K562 (cell line): ENCODE data around the gene GAPDHS. TPM values are rescaled to one million over a fixed set of nuclear protein-coding genes. Genes with fewer than 3 reads are reported as not detected.
A peak's percentile ranks its signal among the peaks of the same experiment; 100 is the strongest.

Experiments
- CXXC5 ChIP-seq: fragments of 250-450 bp; sonication (Bioruptor Pico); IDR thresholded peaks from 2 replicates; pipeline ENCODE4 v1.8.0; 2022; ENCODE audit warnings: inconsistent platforms, mild to moderate bottlenecking, moderate library complexity
- DACH1 ChIP-seq: fragments of 450-650 bp; IDR thresholded peaks from 2 replicates; pipeline ENCODE4 v1.6.1; 2018; ENCODE audit not compliant: partially characterized antibody
- EZH2 ChIP-seq: IDR thresholded peaks from 2 replicates; pipeline ENCODE4 v1.6.1; 2012; ENCODE audit warnings: low read depth, mild to moderate bottlenecking, inconsistent platforms, low read length, borderline replicate concordance
- FOXK1 ChIP-seq: sonication (generic); formaldehyde crosslinking; IDR thresholded peaks from 2 replicates; pipeline ENCODE4 v1.8.0; 2022; ENCODE audit warnings: missing genetic modification reagents, mild to moderate bottlenecking, borderline replicate concordance
- SREBF2 ChIP-seq: sonication (generic); formaldehyde crosslinking; IDR thresholded peaks from 2 replicates; pipeline ENCODE4 v1.4.0; 2020; ENCODE audit warnings: mild to moderate bottlenecking, missing genetic modification reagents
- YY1 ChIP-seq, 3 experiments: IDR thresholded peaks; 2 replicates each; pipeline ENCODE4 v1.6.1; 2011; ENCODE audit warnings: low read length in 2 of 3, mild to moderate bottlenecking in 2 of 3, moderate library complexity in 2 of 3, borderline replicate concordance in 1 of 3, control low read depth in 1 of 3, low read depth in 1 of 3; ENCODE audit not compliant: insufficient read depth in 3 of 3, insufficient replicate concordance in 2 of 3, control insufficient read depth in 1 of 3, insufficient read length in 1 of 3; ENCODE audit errors: extremely low read depth in 1 of 3
- ZNF124 ChIP-seq: sonication (generic); formaldehyde crosslinking; IDR thresholded peaks from 2 replicates; pipeline ENCODE4 v1.8.1; 2022; ENCODE audit warnings: missing genetic modification reagents
- ZNF561 ChIP-seq: fragments of 450-650 bp; formaldehyde crosslinking; conservative IDR thresholded peaks from 2 replicates; pipeline ENCODE4 v1.4.0; 2020; ENCODE audit warnings: mild to moderate bottlenecking, moderate library complexity
- ZNF717 ChIP-seq: fragments of 250-450 bp; sonication (Bioruptor Pico); IDR thresholded peaks from 2 replicates; pipeline ENCODE4 v1.5.0; 2021
- ZNF79 ChIP-seq: fragments of 250-450 bp; sonication (Bioruptor Pico); IDR thresholded peaks from 2 replicates; pipeline ENCODE4 v1.4.0; 2020; ENCODE audit warnings: low read depth, mild to moderate bottlenecking, moderate library complexity
- polyA plus RNA-seq, 8 experiments: library from polyadenylated mRNA; depleted of rRNA in 4 of 8; stranded (reverse) in 5 of 8; unstranded in 3 of 8; fragments of >200 nt; fragmentation: Nextera tagmentation in 2 of 8; fragmentation: Illumina TruSeq in 1 of 8; extraction: Ambion mirVana in 2 of 8; extraction: Trizol in 1 of 8; gene quantifications; 2 replicates each; pipeline versions ENCODE4 v1.2.1 to v1.2.3, GENCODE V29; 2011 to 2014; ENCODE audit warnings: inconsistent platforms in 1 of 8, missing spikeins in 1 of 8
- total RNA-seq, 7 experiments: library from RNA; depleted of rRNA in 6 of 7; stranded (reverse); fragments of >200 nt in 6 of 7; fragmentation: Illumina TruSeq in 2 of 7; extraction: Trizol in 2 of 7; gene quantifications; 2 replicates each; pipeline versions ENCODE4 v1.2.1 to v1.2.3, GENCODE V29; 2011 to 2021; ENCODE audit warnings: low replicate concordance in 1 of 7
- TF ChIP-seq, protein P1 (sequence below), 3 experiments: fragments of 200-800 bp in 1 of 3; fragments of 250-450 bp in 1 of 3; fragments of 450-650 bp in 1 of 3; sonication (Bioruptor Pico) in 1 of 3; sonication (Bioruptor generic) in 1 of 3; formaldehyde crosslinking in 1 of 3; IDR thresholded peaks; 2 replicates each; pipeline versions ENCODE4 v1.6.1 to v1.8.0; 2016 to 2022; ENCODE audit warnings: mild to moderate bottlenecking in 2 of 3, missing genetic modification characterization in 2 of 3, missing compliant biosample characterization in 1 of 3, moderate library complexity in 1 of 3
- TF ChIP-seq, protein P2 (sequence below): fragments of 250-450 bp; sonication (Bioruptor Pico); IDR thresholded peaks from 2 replicates; pipeline ENCODE4 v1.5.0; 2020; ENCODE audit warnings: mild to moderate bottlenecking
- TF ChIP-seq, protein P3 (sequence below): fragments of 450-650 bp; IDR thresholded peaks from 2 replicates; pipeline ENCODE4 v1.6.1; 2018; ENCODE audit not compliant: partially characterized antibody
- TF ChIP-seq, protein P4 (sequence below): sonication (generic); formaldehyde crosslinking; IDR thresholded peaks from 2 replicates; pipeline ENCODE4 v1.4.0; 2020; ENCODE audit warnings: mild to moderate bottlenecking, missing genetic modification reagents

Gene GAPDHS
- total and polyA plus RNA-seq, 9 of the 15 experiments (the other 6 are each of a cell fraction or from before 2014, with no cell fraction given): 0.08 to 0.12 TPM; not detected in 7

DNA sequence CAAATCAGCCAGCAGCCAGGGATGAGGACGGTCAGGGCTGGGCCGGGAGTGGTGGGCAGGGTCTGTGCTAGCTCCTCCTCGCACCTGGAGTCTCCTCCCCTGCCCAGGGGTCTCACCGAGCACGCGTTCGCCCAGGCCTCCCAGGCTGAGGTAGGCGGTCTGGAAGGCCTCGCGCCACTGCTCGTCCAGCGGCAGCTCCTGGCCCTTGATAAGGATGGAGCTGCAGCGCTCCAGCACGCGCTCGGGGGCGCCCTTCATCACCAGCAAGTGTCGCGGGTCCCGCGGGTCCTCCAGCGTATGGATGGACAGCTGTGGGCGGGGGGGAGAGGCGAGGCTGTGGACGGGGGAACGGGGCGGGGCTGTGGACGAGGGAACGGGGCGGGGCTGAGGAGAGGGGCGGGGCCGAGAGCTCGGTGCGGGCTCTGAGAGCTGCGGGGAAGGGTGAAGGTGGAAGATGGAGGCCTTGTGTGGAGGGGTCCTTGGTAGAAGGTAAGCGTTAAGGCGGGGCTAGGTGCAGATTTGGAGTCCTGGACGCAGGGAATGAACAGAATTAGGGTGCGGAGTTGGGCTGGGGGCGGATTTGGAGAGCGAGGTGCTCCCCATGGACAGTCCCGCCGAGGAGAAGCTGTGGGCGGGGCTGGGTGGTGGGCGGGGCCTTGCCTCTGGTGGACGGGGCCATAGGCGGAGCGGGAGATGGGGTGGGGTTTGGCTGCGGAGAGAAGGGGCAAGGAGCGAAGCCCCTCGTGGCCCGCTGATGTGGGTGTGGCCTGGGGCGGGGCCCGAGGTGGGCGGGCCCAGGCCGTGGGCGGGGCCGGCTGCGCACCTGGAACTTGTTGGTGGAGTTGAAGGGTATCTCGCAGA, 24.5 kb downstream of the GAPDHS start (continued):
- TF ChIP-seq ZNF79 (no peak), ZNF717 (CRISPR knock-in tag) (no peak), FOXK1 (CRISPR knock-in tag) (no peak), YY1 (IDR thresholded peaks at IDR 0.05; ENCODE audit: borderline replicate concordance in 1 of 3, control insufficient read depth in 1 of 3, extremely low read depth in 1 of 3, insufficient read depth in 3 of 3, insufficient read length in 1 of 3, insufficient replicate concordance in 2 of 3, low read depth in 1 of 3, low read length in 2 of 3) (peak in 1 of 3 experiments; percentile 17), SREBF2 (CRISPR knock-in tag) (no peak), DACH1 (no peak), ZNF124 (CRISPR knock-in tag) (no peak), ZNF561 (no peak), EZH2 (no peak), CXXC5 (CRISPR knock-in tag) (peak; percentile 60)
- TF ChIP-seq, protein P1, sequence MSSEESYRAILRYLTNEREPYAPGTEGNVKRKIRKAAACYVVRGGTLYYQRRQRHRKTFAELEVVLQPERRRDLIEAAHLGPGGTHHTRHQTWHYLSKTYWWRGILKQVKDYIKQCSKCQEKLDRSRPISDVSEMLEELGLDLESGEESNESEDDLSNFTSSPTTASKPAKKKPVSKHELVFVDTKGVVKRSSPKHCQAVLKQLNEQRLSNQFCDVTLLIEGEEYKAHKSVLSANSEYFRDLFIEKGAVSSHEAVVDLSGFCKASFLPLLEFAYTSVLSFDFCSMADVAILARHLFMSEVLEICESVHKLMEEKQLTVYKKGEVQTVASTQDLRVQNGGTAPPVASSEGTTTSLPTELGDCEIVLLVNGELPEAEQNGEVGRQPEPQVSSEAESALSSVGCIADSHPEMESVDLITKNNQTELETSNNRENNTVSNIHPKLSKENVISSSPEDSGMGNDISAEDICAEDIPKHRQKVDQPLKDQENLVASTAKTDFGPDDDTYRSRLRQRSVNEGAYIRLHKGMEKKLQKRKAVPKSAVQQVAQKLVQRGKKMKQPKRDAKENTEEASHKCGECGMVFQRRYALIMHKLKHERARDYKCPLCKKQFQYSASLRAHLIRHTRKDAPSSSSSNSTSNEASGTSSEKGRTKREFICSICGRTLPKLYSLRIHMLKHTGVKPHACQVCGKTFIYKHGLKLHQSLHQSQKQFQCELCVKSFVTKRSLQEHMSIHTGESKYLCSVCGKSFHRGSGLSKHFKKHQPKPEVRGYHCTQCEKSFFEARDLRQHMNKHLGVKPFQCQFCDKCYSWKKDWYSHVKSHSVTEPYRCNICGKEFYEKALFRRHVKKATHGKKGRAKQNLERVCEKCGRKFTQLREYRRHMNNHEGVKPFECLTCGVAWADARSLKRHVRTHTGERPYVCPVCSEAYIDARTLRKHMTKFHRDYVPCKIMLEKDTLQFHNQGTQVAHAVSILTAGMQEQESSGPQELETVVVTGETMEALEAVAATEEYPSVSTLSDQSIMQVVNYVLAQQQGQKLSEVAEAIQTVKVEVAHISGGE (CRISPR knock-in tag; IDR thresholded peaks at IDR 0.05): no peak
- TF ChIP-seq, protein P2, sequence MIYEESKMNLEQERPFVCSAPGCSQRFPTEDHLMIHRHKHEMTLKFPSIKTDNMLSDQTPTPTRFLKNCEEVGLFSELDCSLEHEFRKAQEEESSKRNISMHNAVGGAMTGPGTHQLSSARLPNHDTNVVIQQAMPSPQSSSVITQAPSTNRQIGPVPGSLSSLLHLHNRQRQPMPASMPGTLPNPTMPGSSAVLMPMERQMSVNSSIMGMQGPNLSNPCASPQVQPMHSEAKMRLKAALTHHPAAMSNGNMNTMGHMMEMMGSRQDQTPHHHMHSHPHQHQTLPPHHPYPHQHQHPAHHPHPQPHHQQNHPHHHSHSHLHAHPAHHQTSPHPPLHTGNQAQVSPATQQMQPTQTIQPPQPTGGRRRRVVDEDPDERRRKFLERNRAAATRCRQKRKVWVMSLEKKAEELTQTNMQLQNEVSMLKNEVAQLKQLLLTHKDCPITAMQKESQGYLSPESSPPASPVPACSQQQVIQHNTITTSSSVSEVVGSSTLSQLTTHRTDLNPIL: no peak
- TF ChIP-seq, protein P3, sequence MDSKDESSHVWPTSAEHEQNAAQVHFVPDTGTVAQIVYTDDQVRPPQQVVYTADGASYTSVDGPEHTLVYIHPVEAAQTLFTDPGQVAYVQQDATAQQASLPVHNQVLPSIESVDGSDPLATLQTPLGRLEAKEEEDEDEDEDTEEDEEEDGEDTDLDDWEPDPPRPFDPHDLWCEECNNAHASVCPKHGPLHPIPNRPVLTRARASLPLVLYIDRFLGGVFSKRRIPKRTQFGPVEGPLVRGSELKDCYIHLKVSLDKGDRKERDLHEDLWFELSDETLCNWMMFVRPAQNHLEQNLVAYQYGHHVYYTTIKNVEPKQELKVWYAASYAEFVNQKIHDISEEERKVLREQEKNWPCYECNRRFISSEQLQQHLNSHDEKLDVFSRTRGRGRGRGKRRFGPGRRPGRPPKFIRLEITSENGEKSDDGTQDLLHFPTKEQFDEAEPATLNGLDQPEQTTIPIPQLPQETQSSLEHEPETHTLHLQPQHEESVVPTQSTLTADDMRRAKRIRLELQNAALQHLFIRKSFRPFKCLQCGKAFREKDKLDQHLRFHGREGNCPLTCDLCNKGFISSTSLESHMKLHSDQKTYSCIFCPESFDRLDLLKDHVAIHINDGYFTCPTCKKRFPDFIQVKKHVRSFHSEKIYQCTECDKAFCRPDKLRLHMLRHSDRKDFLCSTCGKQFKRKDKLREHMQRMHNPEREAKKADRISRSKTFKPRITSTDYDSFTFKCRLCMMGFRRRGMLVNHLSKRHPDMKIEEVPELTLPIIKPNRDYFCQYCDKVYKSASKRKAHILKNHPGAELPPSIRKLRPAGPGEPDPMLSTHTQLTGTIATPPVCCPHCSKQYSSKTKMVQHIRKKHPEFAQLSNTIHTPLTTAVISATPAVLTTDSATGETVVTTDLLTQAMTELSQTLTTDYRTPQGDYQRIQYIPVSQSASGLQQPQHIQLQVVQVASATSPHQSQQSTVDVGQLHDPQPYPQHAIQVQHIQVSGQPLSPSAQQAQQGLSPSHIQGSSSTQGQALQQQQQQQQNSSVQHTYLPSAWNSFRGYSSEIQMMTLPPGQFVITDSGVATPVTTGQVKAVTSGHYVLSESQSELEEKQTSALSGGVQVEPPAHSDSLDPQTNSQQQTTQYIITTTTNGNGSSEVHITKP: peak; percentile 64
- TF ChIP-seq, protein P4, sequence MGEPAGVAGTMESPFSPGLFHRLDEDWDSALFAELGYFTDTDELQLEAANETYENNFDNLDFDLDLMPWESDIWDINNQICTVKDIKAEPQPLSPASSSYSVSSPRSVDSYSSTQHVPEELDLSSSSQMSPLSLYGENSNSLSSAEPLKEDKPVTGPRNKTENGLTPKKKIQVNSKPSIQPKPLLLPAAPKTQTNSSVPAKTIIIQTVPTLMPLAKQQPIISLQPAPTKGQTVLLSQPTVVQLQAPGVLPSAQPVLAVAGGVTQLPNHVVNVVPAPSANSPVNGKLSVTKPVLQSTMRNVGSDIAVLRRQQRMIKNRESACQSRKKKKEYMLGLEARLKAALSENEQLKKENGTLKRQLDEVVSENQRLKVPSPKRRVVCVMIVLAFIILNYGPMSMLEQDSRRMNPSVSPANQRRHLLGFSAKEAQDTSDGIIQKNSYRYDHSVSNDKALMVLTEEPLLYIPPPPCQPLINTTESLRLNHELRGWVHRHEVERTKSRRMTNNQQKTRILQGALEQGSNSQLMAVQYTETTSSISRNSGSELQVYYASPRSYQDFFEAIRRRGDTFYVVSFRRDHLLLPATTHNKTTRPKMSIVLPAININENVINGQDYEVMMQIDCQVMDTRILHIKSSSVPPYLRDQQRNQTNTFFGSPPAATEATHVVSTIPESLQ: 0 out of 2 replicates have a peak, but pooled peaks have one; percentile 51
